ENCODE results near the gene STK32B.

The STK32B gene

DNA sequence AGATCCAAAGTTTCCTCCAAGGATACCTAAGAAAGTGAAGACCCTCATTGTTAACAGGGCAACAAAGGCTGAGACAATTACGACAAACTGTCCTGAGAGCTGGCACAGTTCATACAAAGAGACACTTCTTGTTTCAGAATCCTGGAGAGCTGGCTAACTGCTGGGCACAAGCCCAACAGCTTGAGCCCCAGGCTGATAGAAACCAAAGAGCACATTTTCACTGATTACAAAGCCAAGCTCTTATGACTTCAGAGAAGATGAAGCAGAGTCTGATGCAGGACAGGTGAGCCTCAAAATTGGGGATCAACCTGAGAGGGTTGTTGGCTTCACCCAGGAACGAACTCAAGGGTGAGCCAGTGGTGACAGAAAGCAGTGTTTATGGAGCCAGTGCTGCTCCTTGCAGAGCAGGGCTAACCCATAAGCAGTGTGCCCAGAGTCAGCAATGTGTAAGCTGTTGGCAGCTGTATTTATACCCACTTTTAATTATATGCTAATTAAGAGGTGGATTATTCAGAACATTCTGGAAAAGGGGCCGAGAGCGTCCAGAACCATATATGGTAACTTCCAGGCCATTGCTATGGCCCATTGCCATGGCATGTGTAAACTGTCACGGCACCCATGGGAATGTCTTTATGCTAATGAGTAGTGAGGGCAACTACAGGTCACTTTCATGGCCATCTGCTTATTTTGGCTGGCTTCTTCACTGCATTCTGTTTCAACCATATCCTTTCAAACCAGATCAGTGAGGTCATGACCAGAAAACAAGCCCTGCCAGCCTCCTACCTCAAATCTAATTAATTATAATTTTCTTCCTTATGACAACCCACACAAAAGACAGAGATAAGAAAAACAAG, 473.4 kb downstream of the STK32B start:
- DNase-seq (ENCODE audit: low read depth, low spot score), result no peak

DNA sequence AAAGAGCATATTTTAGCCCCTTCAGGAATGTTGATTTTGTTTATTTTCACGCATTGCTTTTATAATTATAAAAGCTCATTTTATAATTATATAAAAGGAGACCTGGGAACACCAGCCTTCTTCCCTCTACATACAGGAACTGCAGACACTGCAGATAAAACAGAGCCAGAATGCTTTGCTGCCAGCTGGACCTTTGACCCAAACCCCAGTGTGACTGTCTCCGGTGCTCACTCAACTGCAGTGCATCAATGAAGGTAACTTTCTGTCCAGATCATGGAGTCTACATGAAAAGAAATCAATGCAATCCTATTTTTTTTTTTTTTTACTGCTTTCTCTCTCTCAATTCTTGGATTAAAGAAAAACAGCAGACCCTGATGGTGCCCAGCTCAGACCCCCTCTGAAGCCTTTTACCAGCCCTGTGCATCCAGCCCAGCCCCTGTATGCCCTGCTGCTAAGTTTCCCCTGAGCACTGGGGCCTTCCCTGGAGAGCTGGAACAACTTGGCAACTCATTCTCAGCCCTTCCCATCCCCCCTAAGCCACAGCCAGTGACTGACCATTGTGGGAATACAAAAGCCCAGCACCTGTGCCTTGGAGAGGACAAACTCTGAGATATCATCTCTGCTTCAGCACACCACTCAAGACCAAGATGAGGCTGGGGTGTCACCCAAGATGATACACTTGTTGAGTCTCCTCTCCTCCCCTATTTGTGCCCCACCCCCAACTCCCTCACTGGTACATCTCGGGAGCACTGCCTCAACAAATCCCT, 475.0 kb downstream of the STK32B start:
- no peak for DNase-seq (ENCODE audit: low read depth, low spot score)

DNA sequence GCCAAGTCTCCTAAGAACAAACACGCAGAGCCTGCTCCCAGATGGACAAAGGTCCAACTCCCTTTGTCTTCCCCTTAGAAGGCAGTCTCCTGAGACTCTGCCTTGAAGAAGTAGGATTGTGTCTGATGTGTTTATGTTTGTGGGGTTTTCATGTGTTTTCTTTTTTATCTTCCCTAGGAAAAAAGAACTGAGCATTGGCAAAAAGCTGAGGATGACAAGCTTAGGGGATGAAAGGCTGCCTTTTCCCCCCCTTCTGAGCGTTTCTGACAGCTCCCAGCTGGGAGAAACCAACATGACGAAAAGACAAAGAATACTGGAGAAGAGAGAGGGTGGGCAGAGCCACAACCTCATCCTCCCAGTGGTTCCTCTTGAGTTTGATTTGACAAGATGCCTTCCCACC, 475.9 kb downstream of the STK32B start:
- DNase-seq (ENCODE audit: low read depth, low spot score), result no peak

GRCh38 chr4:5528031-5528436, 476.8 kb downstream of the STK32B start:
- no peak for DNase-seq (ENCODE audit: low read depth, low spot score)

- DNase-seq (ENCODE audit: low read depth, low spot score), result no peak
These were observed 480.8 kb downstream of the STK32B start for GRCh38 chr4:5532100-5532499.

DNA sequence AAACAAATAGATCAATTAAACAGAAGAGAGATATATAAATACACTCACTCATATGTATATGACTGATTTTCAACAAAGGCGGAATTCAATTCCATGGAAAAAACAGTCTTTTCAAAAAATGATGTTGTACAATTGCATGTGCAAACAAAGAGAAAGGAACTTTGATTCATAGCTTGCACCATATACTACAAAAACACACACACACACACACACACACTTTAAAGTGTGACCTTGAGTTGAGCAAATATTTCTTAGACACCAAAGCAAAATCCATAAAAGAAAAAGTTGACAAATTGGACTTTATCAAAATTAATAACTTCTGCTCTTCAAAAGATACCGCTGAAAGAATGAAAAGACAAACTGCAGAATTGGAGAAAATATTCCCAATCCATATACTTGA, 488.3 kb downstream of the STK32B start:
- no peak for DNase-seq (ENCODE audit: low read depth, low spot score)

DNA sequence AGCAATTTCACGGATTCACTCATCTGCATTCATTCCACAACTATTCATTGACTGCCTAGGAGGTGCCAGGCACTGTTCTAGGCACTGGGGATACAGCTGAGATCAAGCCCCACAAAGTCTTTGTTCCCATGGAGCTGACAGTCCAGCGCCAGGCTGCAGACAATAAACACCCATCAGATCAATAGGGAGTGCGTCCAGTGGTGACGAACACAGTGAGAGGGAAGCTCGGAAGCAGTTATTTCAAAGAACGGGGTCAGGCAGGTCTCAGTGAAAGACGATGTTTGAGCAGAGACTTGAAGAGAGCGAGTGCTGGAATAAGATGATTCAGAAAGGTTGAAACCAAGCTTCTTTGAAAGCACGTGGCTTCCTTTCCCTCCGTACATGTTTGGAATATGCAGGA, 489.9 kb downstream of the STK32B start:
- no peak for DNase-seq (ENCODE audit: low read depth, low spot score)

DNA sequence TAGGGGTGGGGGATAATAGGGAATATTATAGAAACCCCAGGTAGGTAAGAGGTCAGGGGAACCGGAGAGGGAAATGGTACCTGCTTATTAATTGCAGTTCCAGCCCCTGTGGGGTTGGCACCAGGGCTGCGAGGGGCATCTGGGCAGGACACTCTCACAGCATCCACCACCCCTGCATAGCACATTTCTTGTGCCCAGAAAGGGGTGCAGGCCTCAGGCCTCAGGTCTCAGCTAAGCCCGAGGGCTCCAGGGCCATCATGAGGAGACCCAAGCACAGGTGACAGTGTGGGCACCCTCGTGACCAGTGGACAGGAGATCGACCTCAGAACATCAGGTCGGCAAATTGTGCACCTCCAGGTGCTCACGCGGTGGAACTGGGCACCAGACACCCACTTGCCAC, 492.4 kb downstream of the STK32B start:
- DNase-seq (ENCODE audit: low read depth, low spot score), result no peak

DNA sequence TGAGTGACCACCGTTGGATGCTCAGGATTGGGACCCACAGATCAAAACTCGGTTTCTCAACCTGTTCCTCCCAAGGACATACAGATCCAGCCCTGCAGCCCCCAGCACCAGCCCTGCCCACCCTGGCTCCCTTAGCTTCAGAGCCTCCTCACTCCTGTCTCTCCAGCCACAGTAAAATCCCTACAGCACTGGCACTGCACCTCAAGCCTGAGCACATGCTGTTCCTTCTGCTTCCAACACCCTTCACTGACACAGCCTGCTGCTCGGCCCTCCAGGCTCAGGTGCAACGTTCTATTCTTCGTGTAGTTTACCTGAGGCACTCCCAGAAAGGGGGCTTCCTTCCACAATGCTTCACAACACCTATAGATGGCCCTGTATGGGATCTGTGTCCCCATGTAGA, 493.5 kb downstream of the STK32B start:
- DNase-seq (ENCODE audit: low read depth, low spot score), result no peak

DNA sequence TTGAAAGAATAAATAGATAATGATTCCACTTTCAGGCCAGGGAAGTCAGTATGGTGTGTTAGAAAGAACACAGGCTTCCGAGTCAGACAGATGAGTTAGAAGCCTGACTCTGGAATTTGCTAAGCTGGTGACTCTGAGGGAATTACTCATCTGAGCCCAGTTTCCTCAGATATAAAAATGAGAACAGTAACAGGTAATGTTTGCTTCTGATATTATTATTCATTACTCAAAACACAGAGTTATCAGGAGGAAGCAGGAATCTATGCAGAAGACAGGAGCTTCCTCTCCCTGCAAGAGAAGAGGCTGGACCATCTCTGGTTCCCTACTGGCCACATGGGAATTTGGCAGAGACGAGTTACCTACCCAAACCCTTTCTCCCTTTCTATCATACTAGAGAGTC, 494.0 kb downstream of the STK32B start:
- no peak for DNase-seq (ENCODE audit: low read depth, low spot score)

- no peak for DNase-seq (ENCODE audit: low read depth, low spot score)
These were observed 496.5 kb downstream of the STK32B start for GRCh38 chr4:5547651-5548249.
